K562 (cell line): Measurements from ENCODE around the gene NRP2. TPM values are rescaled to one million over a fixed set of nuclear protein-coding genes. Genes with fewer than 3 reads are reported as not detected.
A peak's percentile ranks its signal among the peaks of the same experiment; 100 is the strongest.

Source experiments
- ATAC-seq: fragments of 200-7000 bp; cut with Tn5 transposase; 3 replicates; pipeline ENCODE4 v1.9.1; 2020; ENCODE audit warnings: moderate library complexity
- BruUV-seq: library from RNA; stranded (reverse); fragments of 400-500 nt; replicated peaks from 2 replicates; lab custom pipeline; 2021; lab: Mats Ljungman, UMichigan
- CTCF ChIA-PET: fragments of 300-600 bp; formaldehyde crosslinking; extraction: SDS; loops from one replicate; lab custom pipeline; 2021; ENCODE audit warnings: low intra/inter-chr PET ratio; lab: Yijun Ruan, JAX
- POLR2A ChIA-PET: fragments of 300-600, 350-650 bp; sonication (Branson Sonifier 250); formaldehyde crosslinking; extraction: SDS; loops from one replicate; lab custom pipeline; 2021; ENCODE audit warnings: antibody characterized with exemption, inconsistent platforms; lab: Yijun Ruan, JAX
- DNase-seq, 4 experiments: peaks; one replicate each; pipeline versions ENCODE4 v3.0.0 to v3.0.0-alpha.2; 2011 to 2018; ENCODE audit warnings: low spot score in 3 of 4, mixed read lengths in 3 of 4; ENCODE audit errors: extremely low read depth in 1 of 4
- FAIRE-seq: peaks from 2 replicates; lab custom pipeline; 2011; peaks lifted over from hg19 to GRCh38; lab: Jason Lieb, UNC
- H2AFZ ChIP-seq: 2 replicates; pipeline ENCODE4 v1.6.0; 2011; ENCODE audit warnings: low read depth, low read length, control low read depth, inconsistent platforms
- H3K27ac ChIP-seq: fragments of 200-600 bp; 3 replicates; pipeline ENCODE4 v1.8.0; 2011; ENCODE audit warnings: low read depth, mild to moderate bottlenecking, control low read depth, inconsistent platforms, low read length, moderate library complexity, mixed read lengths; ENCODE audit errors: extremely low read depth
- H3K27me3 ChIP-seq, 2 experiments: fragments of 300-600 bp in 1 of 2; 2 replicates in 1 of 2; 3 replicates in 1 of 2; pipeline versions ENCODE4 v1.6.0 to v1.8.0; 2011; ENCODE audit warnings: inconsistent platforms in 2 of 2, low read length in 2 of 2, mild to moderate bottlenecking in 1 of 2, mixed read lengths in 1 of 2, moderate library complexity in 1 of 2; ENCODE audit not compliant: control insufficient read depth in 2 of 2, insufficient read depth in 2 of 2
- H3K36me3 ChIP-seq: fragments of 300-600 bp; 3 replicates; pipeline ENCODE4 v1.8.0; 2011; ENCODE audit warnings: mild to moderate bottlenecking, low read length, inconsistent platforms; ENCODE audit not compliant: control insufficient read depth, insufficient read depth
- H3K4me1 ChIP-seq, 2 experiments: fragments of 200-600 bp in 1 of 2; replicated peaks in 1 of 2; 2 replicates in 1 of 2; 3 replicates in 1 of 2; pipeline versions ENCODE4 v1.5.1 to v1.8.0; 2011; ENCODE audit warnings: inconsistent platforms in 2 of 2, low read length in 2 of 2, mild to moderate bottlenecking in 1 of 2, mixed read lengths in 1 of 2, moderate library complexity in 1 of 2; ENCODE audit not compliant: control insufficient read depth in 2 of 2, insufficient read depth in 2 of 2
- H3K4me2 ChIP-seq: 2 replicates; pipeline ENCODE4 v1.6.1; 2011; ENCODE audit warnings: low read length, control low read depth, inconsistent platforms, mixed read lengths; ENCODE audit not compliant: insufficient read depth
- H3K4me3 ChIP-seq: fragments of 200-600 bp; sonication (generic), shearing (Covaris generic); 2 replicates; pipeline ENCODE4 v1.5.1; 2016; ENCODE audit warnings: control low read depth, inconsistent platforms
- H3K79me2 ChIP-seq: fragments of 200-600 bp; 3 replicates; pipeline ENCODE4 v1.8.0; 2011; ENCODE audit warnings: low read length, inconsistent platforms; ENCODE audit not compliant: control insufficient read depth, insufficient read depth
- H3K9ac ChIP-seq, 2 experiments: 2 replicates each; pipeline versions ENCODE4 v1.6.0 to v1.6.1; 2011; ENCODE audit warnings: low read depth in 2 of 2, low read length in 2 of 2, control low read depth in 1 of 2, inconsistent platforms in 1 of 2, mild to moderate bottlenecking in 1 of 2, mixed read lengths in 1 of 2; ENCODE audit not compliant: insufficient read depth in 1 of 2
- H3K9me1 ChIP-seq: one replicate; pipeline ENCODE4 v1.6.0; 2011; ENCODE audit warnings: inconsistent platforms, mild to moderate bottlenecking, low read length, moderate library complexity; ENCODE audit not compliant: control insufficient read depth, insufficient read depth
- H3K9me3 ChIP-seq: replicated peaks from 2 replicates; pipeline ENCODE4 v1.5.1; 2011; ENCODE audit warnings: low read depth, low read length, inconsistent platforms; ENCODE audit not compliant: control insufficient read depth, insufficient read depth
- H4K20me1 ChIP-seq: replicated peaks from 2 replicates; pipeline ENCODE4 v1.6.1; 2011; ENCODE audit warnings: low read length, inconsistent platforms, mixed read lengths; ENCODE audit not compliant: control insufficient read depth, insufficient read depth
- CBFA2T3 ChIP-seq: fragments of 450-650 bp; IDR thresholded peaks from 2 replicates; pipeline ENCODE4 v1.6.1; 2017
- MEIS2 ChIP-seq: fragments of 450-650 bp; IDR thresholded peaks from 2 replicates; pipeline ENCODE4 v1.6.1; 2014; ENCODE audit warnings: mild to moderate bottlenecking; ENCODE audit not compliant: partially characterized antibody
- SPI1 ChIP-seq: IDR thresholded peaks from 2 replicates; pipeline ENCODE4 v1.6.1; 2011; ENCODE audit warnings: low read depth, low read length, control low read depth, borderline replicate concordance
- ZNF408 ChIP-seq: fragments of 250-450 bp; sonication (Bioruptor Pico); IDR thresholded peaks from 2 replicates; pipeline ENCODE4 v1.4.0; 2020; ENCODE audit warnings: low read depth, mild to moderate bottlenecking, moderate library complexity
- ZNF699 ChIP-seq: fragments of 250-450 bp; sonication (Bioruptor Pico); IDR thresholded peaks from 2 replicates; pipeline ENCODE4 v1.8.0; 2021; ENCODE audit warnings: mild to moderate bottlenecking, moderate library complexity; ENCODE audit not compliant: insufficient replicate concordance
- in situ Hi-C: fragments of 300-500 bp; cut with MboI; formaldehyde crosslinking; loops from 4 replicates; pipeline ENCODE4 v1.15.0; 2018; ENCODE audit warnings: inconsistent platforms, mixed read lengths
- intact Hi-C: fragments of 100-400 bp; cut with micrococcal nuclease; formaldehyde crosslinking; loops from 2 replicates; pipeline ENCODE4 v1.14.2; 2022
- polyA plus RNA-seq, 8 experiments: library from polyadenylated mRNA; depleted of rRNA in 4 of 8; stranded (reverse) in 5 of 8; unstranded in 3 of 8; fragments of >200 nt; fragmentation: Nextera tagmentation in 2 of 8; fragmentation: Illumina TruSeq in 1 of 8; extraction: Ambion mirVana in 2 of 8; extraction: Trizol in 1 of 8; gene quantifications; 2 replicates each; pipeline versions ENCODE4 v1.2.1 to v1.2.3, GENCODE V29; 2011 to 2014; ENCODE audit warnings: inconsistent platforms in 1 of 8, missing spikeins in 1 of 8
- total RNA-seq, 7 experiments: library from RNA; depleted of rRNA in 6 of 7; stranded (reverse); fragments of >200 nt in 6 of 7; fragmentation: Illumina TruSeq in 2 of 7; extraction: Trizol in 2 of 7; gene quantifications; 2 replicates each; pipeline versions ENCODE4 v1.2.1 to v1.2.3, GENCODE V29; 2011 to 2021; ENCODE audit warnings: low replicate concordance in 1 of 7
- TF ChIP-seq, protein P1 (sequence below): sonication (generic); formaldehyde crosslinking; IDR thresholded peaks from 2 replicates; pipeline ENCODE4 v1.8.0; 2022; ENCODE audit warnings: missing genetic modification reagents, mild to moderate bottlenecking, moderate library complexity, borderline replicate concordance

The NRP2 gene
- total and polyA plus RNA-seq, 9 of the 15 experiments (the other 6 are each of a cell fraction or from before 2014, with no cell fraction given): 0.05 to 0.31 (median 0.15) TPM; not detected in 5

DNA sequence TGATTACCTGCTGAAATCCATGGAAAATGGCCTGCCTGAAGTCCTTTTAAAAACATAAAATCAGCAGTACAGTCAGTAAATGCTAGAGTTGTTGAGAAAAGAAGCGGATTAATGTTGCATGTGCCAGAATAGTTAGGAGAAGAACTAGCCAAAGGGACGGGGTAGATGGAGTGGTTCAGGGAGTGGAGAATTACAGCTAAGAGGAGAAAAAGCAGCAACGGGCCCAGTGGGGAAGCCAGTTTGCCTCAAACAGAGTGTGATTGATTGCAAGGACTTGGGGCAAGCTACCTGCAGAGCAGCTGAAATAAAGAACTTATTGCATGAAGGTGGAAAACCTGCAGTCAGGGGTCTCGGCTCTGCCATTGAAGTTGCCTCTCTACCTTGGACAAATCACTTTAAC lies 79.1 kb downstream of the NRP2 start (continued):
- TF ChIP-seq ZNF699 (CRISPR knock-in tag) (no peak), SPI1 (no peak)
- TF ChIP-seq, protein P1, sequence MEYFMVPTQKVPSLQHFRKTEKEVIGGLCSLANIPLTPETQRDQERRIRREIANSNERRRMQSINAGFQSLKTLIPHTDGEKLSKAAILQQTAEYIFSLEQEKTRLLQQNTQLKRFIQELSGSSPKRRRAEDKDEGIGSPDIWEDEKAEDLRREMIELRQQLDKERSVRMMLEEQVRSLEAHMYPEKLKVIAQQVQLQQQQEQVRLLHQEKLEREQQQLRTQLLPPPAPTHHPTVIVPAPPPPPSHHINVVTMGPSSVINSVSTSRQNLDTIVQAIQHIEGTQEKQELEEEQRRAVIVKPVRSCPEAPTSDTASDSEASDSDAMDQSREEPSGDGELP (CRISPR knock-in tag): no peak

GRCh38 chr2:205762881-205763280 lies 80.6 kb downstream of the NRP2 start:
- Histone ChIP-seq H3K4me1 (peaks cover 0 to 4% of the 10 kb centered on the region in 2 experiments; a peak in 4 of 5 replicates), H4K20me1 (no peaks in the 10 kb centered on the region), H3K9me1 (no peaks in the 10 kb centered on the region), H3K4me2 (no peak overlapping the region), H3K79me2 (no peaks in the 10 kb centered on the region), H3K27ac (no peak overlapping the region), H3K4me3 (no peak overlapping the region), H3K36me3 (no peaks in the 10 kb centered on the region), H3K27me3 (peaks cover 0 to 23% of the 10 kb centered on the region in 2 experiments; a peak in 3 of 5 replicates), H2AFZ (no peak overlapping the region), H3K9me3 (no peaks in the 10 kb centered on the region), H3K9ac (no peak overlapping the region)
- FAIRE-seq (no peak), ATAC-seq (no peak), DNase-seq (no peak)
- POLR2A ChIA-PET: no interaction called here
- BruUV-seq: no TSS peak
- CTCF ChIA-PET: no interaction called here
- intact Hi-C loops: loop anchor here (5.0 kb wide), 1 partner anchor 124 kb away; no protein-coding TSS in a partner anchor
- TF ChIP-seq CBFA2T3 (peak; percentile 17; the same call in 1 of the 2 replicates), ZNF408 (CRISPR knock-in tag) (no peak), MEIS2 (no peak)
- TF ChIP-seq, all 486 proteins: peak for 1
- in situ Hi-C loops: no loop called here
